Stimulated activated CD8-positive, alpha-beta memory T cell treated with anti-CD3 and anti-CD28 coated beads, Interleukin-12 subunit alpha, Interleukin-12 subunit beta, amount 100 ng/mL, for 4 hours (primary cell): ENCODE results near the gene ALK.

Experiments
- DNase-seq: peaks from one replicate; pipeline ENCODE4 v3.0.0-alpha.2; 2020; ENCODE audit warnings: low read depth

ALK gene

DNA sequence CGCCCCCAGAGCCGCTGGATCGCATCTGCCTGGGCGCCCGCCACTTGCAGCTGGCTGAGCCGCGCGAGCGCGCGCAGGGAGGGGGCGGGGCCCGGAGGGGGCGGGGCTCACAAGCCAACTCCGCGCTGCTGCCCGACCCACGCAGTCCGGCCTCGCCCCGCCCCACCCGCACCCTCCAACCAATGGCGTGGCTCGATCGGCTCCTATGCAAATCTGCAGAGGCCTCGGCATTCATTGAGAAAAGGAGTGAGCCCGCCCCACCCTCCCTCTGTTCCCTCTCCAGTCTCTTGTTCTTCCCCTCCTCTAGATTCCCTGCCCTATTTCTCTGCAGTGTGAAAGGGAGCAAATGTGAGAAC lies at the start of gene ALK:
ALK (minus strand) TSS at position 27 of the 356 bp plus-strand sequence. CDS start 927 bp downstream, outside the sequence.
- peak; percentile 11 for DNase-seq

DNA sequence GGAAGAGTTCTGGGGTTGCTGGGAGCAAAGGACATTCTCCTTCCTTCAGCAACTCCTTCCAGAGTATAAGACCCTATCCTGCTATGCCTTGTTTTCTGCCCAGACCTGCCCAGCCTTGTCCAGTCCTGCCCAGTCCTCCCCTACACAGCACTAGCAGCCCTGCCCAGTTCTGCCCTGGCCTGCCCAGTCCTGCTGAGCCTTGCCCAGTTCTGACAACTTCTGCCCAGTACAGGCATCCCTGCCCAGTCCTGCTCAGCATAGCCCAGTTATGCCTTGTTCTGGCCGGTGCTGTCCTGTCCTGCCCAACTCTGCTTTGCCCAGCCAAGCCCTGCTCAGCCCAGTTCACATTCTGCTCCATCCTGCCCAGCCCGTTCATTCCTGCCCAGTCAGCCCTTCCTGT lies 44.9 kb upstream of the ALK start:
- no peak for DNase-seq

DNA sequence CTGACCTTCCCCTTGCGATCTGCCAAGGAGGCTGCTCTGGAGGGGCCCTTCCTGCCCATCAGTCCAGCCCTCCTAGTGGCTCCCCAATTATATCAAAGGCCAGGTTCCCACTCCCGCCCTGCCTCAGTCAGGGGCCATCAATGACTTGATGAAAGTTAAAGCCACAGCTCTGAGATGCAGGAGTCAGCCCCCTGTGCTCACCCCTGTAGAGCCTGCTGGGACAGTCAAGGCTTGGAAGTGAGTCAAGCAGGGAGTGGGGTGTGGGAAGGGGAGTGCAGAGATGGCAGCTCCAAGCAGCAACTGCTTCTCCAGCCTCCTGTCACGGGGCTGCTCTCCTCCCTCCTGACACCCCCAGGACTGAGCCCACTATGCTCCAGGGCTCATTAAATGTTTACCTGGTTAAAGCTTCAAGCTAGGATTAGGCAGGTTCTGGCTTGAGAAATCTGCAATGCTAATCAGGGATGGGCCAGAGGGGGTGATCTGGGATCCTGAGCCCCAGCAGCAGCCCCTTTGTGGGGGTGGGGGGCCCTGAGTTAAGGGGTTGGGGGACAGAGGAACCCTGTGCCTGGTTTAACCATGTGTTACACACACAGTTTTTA lies 42.7 kb upstream of the ALK start:
- DNase-seq = no peak

DNA sequence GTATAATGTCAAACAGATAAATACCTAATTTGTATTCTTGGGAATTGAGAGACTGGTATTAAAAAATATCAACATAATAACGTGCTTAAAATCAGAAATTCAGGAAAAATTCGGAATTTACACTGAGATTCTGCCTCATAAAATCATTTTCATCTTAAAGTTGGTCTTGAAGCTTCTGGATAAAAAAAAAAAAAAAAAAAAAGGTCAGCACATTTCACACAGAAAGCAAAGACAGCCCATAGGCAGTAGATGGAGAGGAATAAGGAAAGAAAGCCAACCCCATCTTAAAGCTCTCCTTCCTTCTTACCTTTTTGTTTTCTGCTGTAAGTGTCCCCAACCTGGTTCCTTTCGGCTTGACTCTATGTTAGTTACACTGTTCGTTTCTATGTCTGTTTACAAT lies 41.5 kb upstream of the ALK start:
- no peak for DNase-seq

GRCh38 chr2:29954316-29954715 lies 32.9 kb upstream of the ALK start:
- no peak for DNase-seq

DNA sequence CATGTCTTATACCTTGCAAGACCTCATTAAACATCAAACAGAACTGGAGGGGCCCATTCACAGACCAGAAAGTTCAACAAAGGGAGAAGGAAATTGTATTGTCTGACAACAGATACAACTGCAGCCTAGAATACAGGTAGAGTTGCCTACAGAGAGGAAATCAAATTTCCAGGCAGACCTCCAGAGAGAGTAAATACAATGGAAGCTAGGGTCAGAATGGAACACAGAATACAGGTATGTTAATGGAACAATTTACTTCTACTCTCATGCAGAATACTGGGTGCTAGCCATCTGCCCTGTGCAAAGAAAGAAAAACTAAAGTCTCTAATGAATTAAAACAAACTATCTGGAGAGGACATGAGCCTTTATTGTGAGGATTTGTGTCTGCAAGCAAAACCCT lies 31.6 kb upstream of the ALK start:
- no peak for DNase-seq

DNA sequence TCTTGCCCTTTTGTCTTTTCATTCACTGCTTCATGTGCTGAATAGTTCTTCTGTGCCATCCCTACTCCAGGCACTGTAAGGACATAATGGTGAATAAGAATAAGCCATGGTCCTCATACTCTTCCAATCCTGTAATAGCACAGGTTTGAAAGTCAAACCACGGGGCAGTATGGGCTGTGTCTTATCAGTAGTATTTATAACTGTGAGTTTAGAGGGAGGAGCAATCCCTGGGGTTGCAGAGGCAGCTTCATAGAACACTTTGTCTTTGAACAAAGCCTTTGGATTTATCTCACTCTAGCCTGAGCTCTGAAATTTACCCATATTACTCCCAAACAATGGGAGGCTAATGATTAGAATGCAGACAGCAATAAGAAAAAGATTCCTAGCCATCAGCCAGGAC lies 30.2 kb upstream of the ALK start:
- no peak for DNase-seq

DNA sequence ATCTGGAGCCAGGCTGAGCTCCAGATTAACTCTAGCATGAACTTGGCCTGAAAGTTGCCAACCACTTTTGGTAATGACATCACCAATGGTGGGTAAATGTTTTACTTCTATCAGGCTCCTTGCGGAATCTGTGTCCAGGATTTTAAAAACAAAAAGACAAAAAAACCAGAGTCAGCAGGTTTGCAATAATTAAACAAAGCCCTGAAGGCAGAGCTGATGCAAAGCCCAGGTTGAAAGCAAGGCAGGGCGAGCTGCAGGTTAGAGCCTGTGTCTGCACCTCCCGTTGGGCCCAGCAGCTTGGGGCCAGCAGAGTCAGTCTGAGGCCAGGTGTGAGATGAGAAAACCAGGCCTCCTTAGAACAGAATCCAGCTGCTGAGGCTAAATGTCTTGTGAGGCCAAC lies 29.1 kb upstream of the ALK start:
- no peak for DNase-seq

DNA sequence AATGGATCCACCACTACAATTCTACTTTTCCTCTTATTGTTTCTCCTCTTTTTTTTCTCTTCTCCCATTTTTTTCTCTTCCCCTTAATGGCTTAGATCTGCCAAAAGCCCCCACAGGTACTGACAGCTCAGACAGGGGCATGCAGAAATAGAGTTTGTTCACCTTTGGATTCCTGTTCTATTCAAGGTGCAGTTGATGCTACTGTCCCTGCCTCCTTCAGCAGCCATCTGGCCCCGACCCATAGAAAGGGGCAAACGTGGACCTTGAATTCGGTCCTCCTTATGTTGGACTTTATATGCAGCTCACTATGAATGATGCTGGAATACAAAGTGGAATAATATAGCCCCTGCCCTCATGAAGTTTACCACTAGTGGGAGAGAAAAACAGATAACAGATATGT lies 27.7 kb upstream of the ALK start:
- DNase-seq = no peak

DNA sequence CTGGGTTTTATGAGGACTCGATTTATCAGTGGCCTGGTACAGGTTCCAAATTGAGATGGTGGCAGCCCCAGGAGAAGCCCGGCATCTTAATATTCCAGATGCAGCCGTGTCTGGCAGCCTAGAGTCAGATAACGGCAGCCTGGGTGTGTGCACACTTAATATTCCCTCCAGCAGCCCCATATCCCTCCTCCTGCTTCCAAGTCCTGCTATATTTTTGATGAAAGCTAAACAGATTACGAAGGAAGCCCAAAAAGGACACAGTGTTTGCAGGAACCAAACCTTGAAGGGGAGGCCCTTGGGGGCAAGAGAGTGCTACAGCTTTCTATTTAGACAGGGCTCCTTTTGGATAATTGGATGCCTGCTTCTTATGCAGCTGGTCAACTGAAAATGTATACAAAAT lies 25.1 kb upstream of the ALK start:
- DNase-seq = no peak

GRCh38 chr2:29942711-29943110 lies 21.3 kb upstream of the ALK start:
- DNase-seq = no peak

GRCh38 chr2:29940706-29941105 lies 19.3 kb upstream of the ALK start:
- DNase-seq = no peak

GRCh38 chr2:29936020-29936419 lies 14.6 kb upstream of the ALK start:
- no peak for DNase-seq

GRCh38 chr2:29931818-29932217 lies 10.4 kb upstream of the ALK start:
- no peak for DNase-seq

DNA sequence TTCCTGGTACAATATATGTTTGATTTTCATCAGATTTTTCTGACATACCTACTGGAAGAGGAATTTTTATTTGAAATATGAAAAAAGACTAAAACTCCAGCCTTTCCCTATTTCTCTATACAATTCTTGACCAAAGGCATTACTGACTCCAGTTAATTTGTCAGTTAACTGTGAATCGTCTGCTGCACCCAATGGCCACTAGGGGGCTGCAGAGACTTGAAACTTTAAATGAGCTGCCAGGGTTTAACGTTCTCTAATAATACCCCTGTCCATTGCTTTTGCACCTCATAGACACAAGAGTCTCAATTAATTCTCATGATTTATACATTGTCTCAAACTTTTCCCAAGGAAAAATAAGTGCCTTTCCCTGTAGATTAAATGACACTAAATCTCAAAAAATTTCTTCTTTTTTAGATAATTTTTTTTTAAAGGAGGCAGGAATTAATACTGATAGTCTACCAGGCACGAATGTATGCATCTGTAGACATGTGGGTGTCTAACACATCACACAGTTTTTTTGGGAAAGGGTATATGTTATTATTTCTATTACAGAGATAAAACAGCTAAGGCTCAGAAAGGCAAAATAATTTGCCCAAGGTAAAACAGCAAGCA lies 1.8 kb upstream of the ALK start:
- no peak for DNase-seq

DNA sequence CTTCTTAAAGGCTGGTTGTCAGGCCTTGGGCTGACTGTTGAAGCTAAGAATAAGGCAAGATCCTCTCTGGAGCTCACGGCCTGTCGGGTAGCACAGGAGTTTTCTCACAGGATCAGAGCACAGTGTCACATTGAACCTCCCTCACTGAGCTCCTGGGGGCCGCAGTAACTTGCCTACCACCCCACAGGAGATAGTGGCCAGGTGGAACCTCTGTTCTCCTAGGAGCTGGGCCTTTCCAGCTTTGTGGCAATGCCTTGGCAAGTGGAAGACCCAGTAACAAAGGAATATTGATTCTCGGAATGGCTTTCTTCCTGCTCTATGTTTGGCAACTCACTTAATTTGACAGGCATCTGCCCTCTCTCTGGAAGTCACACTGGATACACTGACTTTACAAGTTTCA lies 1.2 kb upstream of the ALK start:
- DNase-seq = no peak

DNA sequence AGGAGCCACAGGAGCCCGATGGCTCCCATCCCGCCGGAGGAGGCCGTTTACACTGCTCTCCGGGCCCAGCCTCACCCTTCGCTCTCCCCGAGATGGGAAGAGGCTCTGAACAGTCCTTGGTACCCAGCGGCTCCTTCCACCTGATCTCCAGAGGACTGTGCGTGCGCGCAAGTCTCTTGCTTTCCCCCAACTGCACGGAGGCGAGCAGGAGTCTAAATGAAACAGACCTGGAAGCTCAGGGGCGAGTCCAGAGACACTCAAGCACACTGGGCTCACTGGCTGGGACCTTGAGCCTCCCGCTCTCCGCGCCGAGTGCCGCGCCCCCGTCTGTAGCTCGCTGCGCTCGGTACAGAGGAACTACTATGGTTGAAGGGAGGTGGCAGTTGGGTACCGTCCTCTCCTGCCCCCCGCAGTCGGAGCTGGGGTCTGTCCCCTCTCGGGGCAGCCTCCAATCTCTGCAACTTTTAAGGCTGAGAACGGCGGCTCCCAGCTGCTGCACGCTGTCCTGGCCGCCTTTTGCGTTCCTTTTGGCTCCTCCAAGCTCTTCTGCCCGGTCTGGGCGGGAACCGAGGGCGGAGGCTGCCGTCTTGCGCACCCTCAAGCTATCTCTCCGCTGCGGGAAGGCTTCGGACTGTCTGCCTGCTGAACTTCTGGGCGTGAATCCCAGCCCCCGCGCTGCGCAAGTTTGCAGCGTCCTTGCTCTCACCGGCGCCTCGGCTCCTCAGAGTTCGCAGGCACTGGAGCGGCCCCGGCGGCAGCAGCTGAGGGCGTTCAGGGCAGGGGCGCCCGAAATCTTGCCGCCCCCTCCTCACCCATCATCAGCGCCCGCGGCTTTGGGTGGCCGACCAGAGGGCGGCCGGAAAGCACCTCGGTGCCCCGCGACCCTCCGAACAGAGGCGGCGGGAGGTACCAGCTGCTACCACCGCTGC lies 491 bp downstream of the ALK start:
- no peak for DNase-seq

DNA sequence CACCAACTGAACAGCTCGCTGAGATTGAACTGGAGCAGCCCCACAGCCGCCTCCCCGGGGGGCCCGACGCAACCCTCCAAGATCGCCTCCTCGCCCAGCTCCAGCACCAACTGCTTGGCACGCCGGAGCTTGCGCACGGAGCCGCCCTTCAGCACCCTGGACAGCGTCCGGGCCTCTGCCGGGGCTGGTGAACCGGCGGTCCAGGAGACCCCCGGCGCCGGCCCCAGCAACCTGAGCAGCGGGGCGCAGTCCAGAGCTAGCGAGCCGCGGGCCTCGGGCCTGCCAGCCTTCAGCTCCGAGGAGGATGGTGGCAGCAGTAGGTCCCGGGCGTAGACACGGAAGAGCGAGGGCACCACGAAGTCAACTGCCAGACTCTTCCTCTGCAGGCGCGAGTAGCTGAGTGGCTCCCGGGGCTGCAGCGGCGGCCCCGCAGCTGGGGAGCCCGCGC lies 1.2 kb downstream of the ALK start:
- DNase-seq = no peak

DNA sequence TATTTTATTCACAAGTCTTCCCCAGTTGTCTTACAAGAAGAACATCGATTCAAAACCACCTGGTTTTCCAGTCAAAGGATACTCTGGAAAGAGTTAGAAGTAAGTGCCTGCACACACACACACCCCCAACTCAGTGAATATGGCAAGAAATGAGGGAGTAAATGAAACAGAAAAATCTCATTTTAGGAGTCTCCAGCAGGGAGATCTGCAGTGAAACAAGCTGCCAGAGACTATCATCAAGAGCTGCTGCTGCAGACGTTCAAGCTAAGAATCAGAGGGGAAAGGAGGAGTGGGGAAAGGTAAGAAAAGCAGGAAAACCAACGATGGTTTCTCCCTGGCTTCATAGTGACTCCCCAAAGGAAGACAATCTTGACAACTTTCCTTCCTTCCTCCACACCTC lies 2.4 kb downstream of the ALK start:
- no peak for DNase-seq

- no peak for DNase-seq
Observed at GRCh38 chr2:29917781-29918180, 3.6 kb downstream of the ALK start.

GRCh38 chr2:29916571-29916970 lies 4.8 kb downstream of the ALK start:
- no peak for DNase-seq

GRCh38 chr2:29910960-29911359 lies 10.4 kb downstream of the ALK start:
- DNase-seq = no peak

- DNase-seq = no peak
Observed at GRCh38 chr2:29910465-29910864, 10.9 kb downstream of the ALK start.
